Activated T-helper 1 cell treated with anti-CD3 and anti-CD28 coated beads, Interleukin-12 subunit alpha, Interleukin-12 subunit beta, Interleukin-2, Interleukin-4 antibody, amounts not matched to agents 30 ng/mL and 10 ng/mL and 1 ng/mL, durations not matched to agents 14 hours and 24 hours and 36 hours (primary cell): ENCODE data around the gene LRRC27. TPM values are rescaled to one million over a fixed set of nuclear protein-coding genes. Genes with fewer than 3 reads are reported as not detected.
A peak's percentile ranks its signal among the peaks of the same experiment; 100 is the strongest.

ENCODE experiments used
- DNase-seq: peaks from one replicate; pipeline ENCODE4 v3.0.0; 2021; ENCODE audit warnings: low spot score
- H3K27ac Mint-ChIP-seq: one replicate; pipeline ENCODE4 v1.8.0; 2021; ENCODE audit warnings: mild to moderate bottlenecking, mixed read lengths
- H3K27me3 Mint-ChIP-seq: one replicate; pipeline ENCODE4 v1.8.0; 2022; ENCODE audit warnings: mild to moderate bottlenecking, moderate library complexity, mixed read lengths; ENCODE audit not compliant: insufficient read depth
- H3K36me3 Mint-ChIP-seq: one replicate; pipeline ENCODE4 v1.8.0; 2021; ENCODE audit warnings: low read depth, mixed read lengths
- H3K4me1 Mint-ChIP-seq: one replicate; pipeline ENCODE4 v1.8.0; 2021; ENCODE audit warnings: low read depth, mixed read lengths
- H3K4me3 Mint-ChIP-seq: one replicate; pipeline ENCODE4 v1.8.0; 2021; ENCODE audit warnings: mild to moderate bottlenecking, moderate library complexity, mixed read lengths
- H3K9me3 Mint-ChIP-seq: one replicate; pipeline ENCODE4 v1.8.0; 2021; ENCODE audit warnings: mixed read lengths
- intact Hi-C: fragments of 100-400 bp; cut with micrococcal nuclease; formaldehyde crosslinking; loops from one replicate; pipeline ENCODE4 v1.15.1; 2024
- total RNA-seq: library from RNA; stranded (reverse); gene quantifications from 2 replicates; pipeline ENCODE4 v1.2.3, GENCODE V29; 2022

LRRC27 gene
- total RNA-seq, 1 donor from 2014 or later = 1.7 TPM

- Mint-ChIP-seq H3K9me3 (peaks cover 9% of the 10 kb centered on the region), H3K4me1 (no peaks in the 10 kb centered on the region), H3K4me3 (no peak overlapping the region), H3K27ac (no peak overlapping the region), H3K36me3 (peaks cover 3% of the 10 kb centered on the region), H3K27me3 (peaks cover 8% of the 10 kb centered on the region)
- no peak for DNase-seq
- intact Hi-C loops = loop anchor here (5.0 kb wide), 1 partner anchor 245 kb away; no protein-coding TSS in a partner anchor
Observed at GRCh38 chr10:132392184-132392800, 60.3 kb downstream of the LRRC27 start.

DNA sequence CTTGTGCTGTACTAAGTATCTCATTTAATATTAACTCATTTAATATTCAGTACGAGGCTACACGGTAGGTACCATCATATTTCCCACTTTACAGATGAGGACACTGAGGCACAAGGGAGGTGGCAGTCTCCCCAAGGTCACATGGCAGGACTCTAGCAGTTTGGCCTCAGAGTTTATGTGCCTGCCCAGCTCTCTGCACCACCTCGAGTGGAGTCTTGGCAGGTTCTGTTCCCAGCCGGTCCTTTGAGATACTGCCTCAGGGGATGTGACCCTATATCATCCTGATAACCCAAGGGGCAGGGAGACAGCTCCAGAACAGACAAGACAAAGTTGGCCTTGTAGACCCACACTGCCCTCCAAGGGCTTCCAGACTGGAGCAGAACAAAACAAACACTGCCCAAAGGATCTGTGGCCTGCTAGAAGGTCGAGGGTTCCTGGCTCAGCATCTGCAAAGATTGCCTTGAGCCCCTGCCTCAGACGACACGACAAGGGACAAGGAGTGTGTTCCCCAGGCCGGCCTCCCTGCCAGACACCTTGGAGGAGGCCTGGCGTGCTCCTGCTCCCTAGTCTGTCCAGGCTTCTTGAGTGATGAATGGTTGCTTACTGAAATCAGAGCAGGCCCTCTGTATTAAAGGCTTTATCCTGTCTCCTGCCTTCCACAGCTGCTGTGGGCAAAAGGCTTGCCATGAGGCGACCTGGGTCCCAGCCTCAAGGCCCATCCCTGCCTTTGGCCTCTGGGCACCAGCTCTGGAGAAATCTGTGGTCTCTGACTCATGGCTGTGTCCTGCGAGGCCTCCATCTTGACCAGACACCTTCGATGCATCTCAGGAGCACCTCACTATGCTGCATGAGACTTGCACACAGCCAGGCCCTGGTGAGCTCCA lies 61.1 kb downstream of the LRRC27 start:
- intact Hi-C loops = loop anchor here (5.0 kb wide), 1 partner anchor 244 kb away; no protein-coding TSS in a partner anchor
- Mint-ChIP-seq H3K9me3 (peaks cover 9% of the 10 kb centered on the region), H3K27ac (no peak overlapping the region), H3K4me3 (no peak overlapping the region), H3K4me1 (peaks cover 6% of the 10 kb centered on the region), H3K36me3 (peaks cover 3% of the 10 kb centered on the region), H3K27me3 (peaks cover 4% of the 10 kb centered on the region)
- DNase-seq = no peak

GRCh38 chr10:132393695-132394181 lies 61.7 kb downstream of the LRRC27 start:
- intact Hi-C loops = loop anchor here (5.0 kb wide), 1 partner anchor 244 kb away; no protein-coding TSS in a partner anchor
- peaks cover 9% of the 10 kb centered on the region for H3K9me3 Mint-ChIP-seq
- H3K27me3 Mint-ChIP-seq = peaks cover 4% of the 10 kb centered on the region
- peaks cover 3% of the 10 kb centered on the region for H3K36me3 Mint-ChIP-seq
- DNase-seq = no peak
- no peak overlapping the region for H3K4me3 Mint-ChIP-seq
- no peak overlapping the region for H3K27ac Mint-ChIP-seq
- H3K4me1 Mint-ChIP-seq = peaks cover 8% of the 10 kb centered on the region

DNA sequence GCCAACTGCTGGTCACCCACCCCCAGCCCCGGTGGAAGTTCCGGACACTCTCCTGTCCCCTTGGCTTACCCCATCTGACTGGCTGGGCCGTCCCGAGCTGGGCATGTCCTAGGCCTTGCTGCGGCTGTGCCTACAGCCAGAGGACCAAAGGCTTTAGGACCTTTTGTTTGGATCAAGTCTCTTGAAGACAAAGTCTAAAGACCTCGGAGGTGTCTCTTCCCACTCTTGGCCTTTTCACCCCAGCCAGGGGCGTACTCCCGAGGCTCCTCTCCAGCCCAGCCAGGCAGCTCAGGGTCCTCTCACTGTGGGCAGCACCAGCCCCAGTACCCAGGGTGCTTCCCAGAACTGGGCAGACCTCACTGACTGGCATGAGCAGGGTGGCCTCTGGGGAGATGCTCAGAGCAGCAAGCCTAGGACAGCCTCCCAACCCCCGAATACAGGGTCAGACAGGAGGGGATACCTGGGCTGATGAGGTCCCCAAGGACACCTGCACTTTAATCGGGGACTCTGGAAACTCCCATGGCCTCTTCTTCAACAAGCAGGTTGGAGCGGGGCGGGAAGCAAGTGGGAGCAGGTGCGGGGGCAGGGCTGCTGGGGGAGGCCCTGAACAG lies 62.3 kb downstream of the LRRC27 start:
- peak overlapping the region; percentile 33 for H3K4me3 Mint-ChIP-seq
- H3K27ac Mint-ChIP-seq = no peak overlapping the region
- peaks cover 9% of the 10 kb centered on the region for H3K9me3 Mint-ChIP-seq
- DNase-seq = no peak
- peaks cover 3% of the 10 kb centered on the region for H3K36me3 Mint-ChIP-seq
- H3K27me3 Mint-ChIP-seq = peaks cover 4% of the 10 kb centered on the region
- intact Hi-C loops = loop anchor here (5.0 kb wide), 1 partner anchor 243 kb away; no protein-coding TSS in a partner anchor
- peaks cover 8% of the 10 kb centered on the region for H3K4me1 Mint-ChIP-seq

DNA sequence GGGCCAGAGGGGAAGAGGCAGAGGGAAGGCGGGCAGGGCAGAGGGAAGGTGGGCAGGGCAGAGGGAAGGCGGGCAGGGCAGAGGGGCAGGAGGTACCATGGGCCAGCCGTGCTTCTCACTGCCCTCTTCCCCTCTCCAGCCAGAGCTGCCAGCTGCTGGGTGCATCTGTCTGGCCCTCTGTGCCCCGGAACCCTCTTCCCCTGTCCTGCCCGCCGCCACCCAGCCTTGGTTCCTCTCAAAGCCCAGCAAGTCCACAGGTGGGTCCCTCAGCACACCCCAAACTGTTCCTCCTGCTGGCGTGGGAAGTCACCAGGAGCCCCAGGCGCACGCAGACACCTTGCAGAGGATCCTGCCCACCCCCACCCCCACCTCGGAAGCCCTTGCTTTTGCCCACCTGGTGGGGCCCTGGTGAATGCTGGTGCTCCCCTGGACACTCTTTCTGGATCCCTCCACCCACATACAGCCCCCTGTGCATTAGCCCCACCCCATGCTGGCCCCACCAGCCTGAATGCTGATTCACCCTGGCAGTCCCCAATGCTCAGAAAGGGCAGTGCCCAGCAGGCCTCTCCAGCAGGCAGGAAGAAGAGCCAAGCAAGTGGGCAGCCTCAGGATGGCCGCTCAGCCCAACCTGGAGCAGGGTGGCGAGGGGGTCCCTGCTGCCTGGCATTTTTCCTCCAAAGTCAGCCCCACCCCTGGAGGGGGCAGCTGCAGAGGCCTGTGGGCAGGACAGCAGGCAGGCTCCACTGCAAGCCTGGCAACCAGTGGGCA lies 63.1 kb downstream of the LRRC27 start:
- no peak for DNase-seq
- Mint-ChIP-seq H3K9me3 (peaks cover 9% of the 10 kb centered on the region), H3K27me3 (peaks cover 4% of the 10 kb centered on the region), H3K4me3 (peak overlapping the region; percentile 33), H3K36me3 (peaks cover 3% of the 10 kb centered on the region), H3K27ac (peak overlapping the region; percentile 7), H3K4me1 (peaks cover 8% of the 10 kb centered on the region)
- intact Hi-C loops = loop anchor here (5.0 kb wide), 1 partner anchor 242 kb away; no protein-coding TSS in a partner anchor

DNA sequence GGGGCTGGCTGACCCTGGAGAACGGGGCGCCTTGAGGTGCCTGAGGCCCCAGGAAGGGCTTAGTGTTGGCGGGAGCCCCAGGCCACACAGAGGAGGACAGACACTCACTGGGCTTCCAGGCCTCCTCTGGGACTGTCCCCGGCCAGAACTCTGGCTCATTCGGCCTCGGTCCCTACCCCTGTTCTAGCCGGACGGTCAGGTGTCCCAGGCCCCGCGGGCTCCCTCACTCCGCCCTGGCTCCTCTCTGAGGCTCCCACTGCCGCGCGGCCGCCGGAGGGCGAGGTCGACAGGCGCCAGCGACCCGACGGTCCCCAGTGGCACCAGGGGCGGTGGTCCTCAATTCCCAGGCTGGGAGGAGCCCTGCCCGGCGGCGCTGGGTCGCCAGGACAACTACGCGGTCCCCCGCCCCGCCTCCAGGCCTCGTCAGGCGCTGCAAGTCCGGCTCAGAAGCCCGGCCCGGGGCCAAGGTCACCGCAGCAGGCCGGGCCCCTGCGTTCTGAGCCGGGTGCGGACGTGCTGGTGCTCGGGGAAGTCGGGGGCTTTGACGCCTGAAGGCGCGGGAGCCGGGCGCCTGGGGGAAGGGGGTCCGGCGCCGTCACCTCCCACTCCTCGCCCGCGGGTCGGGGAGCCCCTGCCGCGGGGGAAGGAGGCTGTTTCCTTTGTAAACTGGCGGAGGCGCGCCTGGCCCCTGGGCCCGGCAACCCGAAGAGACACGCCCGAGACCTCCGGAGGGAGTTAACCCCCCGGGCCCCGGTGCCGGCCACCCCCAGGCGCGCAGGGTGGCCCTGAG lies 63.9 kb downstream of the LRRC27 start:
- H3K4me3 Mint-ChIP-seq = no peak overlapping the region
- H3K9me3 Mint-ChIP-seq = peaks cover 9% of the 10 kb centered on the region
- no peak for DNase-seq
- peaks cover 4% of the 10 kb centered on the region for H3K27me3 Mint-ChIP-seq
- peaks cover 8% of the 10 kb centered on the region for H3K4me1 Mint-ChIP-seq
- H3K27ac Mint-ChIP-seq = no peak overlapping the region
- H3K36me3 Mint-ChIP-seq = peaks cover 3% of the 10 kb centered on the region
- intact Hi-C loops = loop anchor here (2.0 kb wide), 1 partner anchor 65 kb away; no protein-coding TSS in a partner anchor

DNA sequence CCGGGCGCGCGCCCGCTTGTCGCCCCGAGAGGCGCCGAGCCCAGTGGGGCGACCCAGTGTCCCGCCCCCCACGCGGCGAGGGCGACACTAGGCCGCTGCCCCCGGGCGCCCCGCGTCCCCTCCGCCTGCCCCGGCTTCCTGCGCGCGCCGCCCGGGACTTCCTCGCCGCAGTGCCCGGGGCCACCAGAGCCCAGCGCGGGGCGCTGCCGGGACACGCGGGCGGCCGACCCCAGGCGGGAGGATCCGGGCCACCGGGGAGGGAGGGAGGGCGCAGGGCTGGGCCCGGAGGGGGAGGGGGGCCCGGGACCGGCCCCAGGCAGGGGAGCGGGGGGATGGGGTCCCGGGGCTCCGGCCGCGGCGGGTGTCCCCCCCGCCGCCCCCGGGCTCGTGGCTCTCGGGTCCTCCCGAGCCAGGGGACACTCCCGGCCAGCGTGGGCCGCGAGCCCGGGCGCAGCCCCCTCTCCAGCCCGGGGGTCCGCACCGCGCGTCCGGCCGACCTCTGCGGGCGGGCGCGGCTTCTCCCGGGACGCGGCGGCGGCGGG lies 64.6 kb downstream of the LRRC27 start:
- Mint-ChIP-seq H3K9me3 (peaks cover 9% of the 10 kb centered on the region), H3K4me3 (no peak overlapping the region), H3K36me3 (peaks cover 3% of the 10 kb centered on the region), H3K27ac (no peak overlapping the region), H3K4me1 (peaks cover 8% of the 10 kb centered on the region), H3K27me3 (peaks cover 4% of the 10 kb centered on the region)
- peak; percentile 57 for DNase-seq
- intact Hi-C loops = loop anchor here (2.0 kb wide), 1 partner anchor 66 kb away; no protein-coding TSS in a partner anchor

- DNase-seq = peak; percentile 61
- peaks cover 8% of the 10 kb centered on the region for H3K4me1 Mint-ChIP-seq
- peak within 1 kb of the TSS; percentile 86 for H3K4me3 Mint-ChIP-seq
- H3K27ac Mint-ChIP-seq = peak within 1 kb of the TSS; percentile 79
- peaks cover 4% of the 10 kb centered on the region for H3K27me3 Mint-ChIP-seq
- intact Hi-C loops = loop anchor here (2.0 kb wide), 1 partner anchor 66 kb away; no protein-coding TSS in a partner anchor
- peaks cover 2% of the 10 kb centered on the region for H3K36me3 Mint-ChIP-seq
- peaks cover 5% of the 10 kb centered on the region for H3K9me3 Mint-ChIP-seq
Observed at GRCh38 chr10:132397036-132397541, 65.1 kb downstream of the LRRC27 start, which contains the start of gene PWWP2B. TSS of gene PWWP2B (plus strand) at chr10:132397200. CDS start at chr10:132397227, 27 bp downstream.

DNA sequence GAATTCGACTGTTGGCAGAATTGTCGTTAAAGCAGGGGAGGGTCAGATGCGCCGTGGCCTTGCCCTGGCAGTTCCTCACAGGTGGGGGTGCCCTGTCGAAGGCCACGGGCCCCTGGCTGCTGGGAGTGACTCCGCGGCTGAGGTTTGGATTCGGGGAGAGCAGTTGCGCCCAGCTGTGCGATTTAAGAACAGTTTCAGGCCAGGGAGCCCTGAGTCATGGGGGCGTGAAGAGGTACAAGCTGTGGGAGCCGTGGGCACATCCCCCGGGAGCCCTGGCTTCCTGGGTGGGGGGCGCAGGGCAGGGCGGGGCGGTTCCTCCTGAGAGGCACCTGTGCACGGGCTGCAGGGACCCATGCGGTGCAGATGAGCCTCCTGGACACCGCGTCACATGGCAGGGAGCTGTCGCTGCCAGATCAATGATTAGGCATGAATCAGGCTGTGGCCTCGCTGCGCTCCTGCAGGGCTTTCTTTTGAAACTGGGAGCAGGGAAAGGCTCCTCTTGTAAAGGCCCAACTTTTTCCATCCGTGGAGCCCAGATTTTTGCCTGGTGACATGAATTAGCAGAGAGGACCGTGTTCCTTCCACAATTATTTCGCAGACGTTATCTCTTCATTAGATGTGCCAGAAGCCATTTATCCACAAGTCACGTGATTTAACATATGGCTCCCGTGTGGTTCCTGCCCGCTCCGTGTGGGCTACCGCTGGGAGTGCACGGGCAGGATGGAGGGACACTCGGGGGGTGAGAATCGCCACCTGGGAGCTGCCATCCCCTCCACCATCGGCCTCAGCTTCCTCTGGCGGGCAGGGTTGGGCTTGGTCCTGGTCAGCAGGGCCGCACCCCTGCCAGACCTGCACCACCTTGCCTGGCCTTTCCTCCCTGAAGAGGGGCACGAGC lies 65.9 kb downstream of the LRRC27 start:
- Mint-ChIP-seq H3K9me3 (no peaks in the 10 kb centered on the region), H3K27ac (peak overlapping the region; percentile 79), H3K36me3 (no peaks in the 10 kb centered on the region), H3K4me1 (peaks cover 8% of the 10 kb centered on the region), H3K27me3 (peaks cover 4% of the 10 kb centered on the region), H3K4me3 (peak overlapping the region; percentile 86)
- intact Hi-C loops = loop anchor here (1.0 to 2.0 kb wide), 2 partner anchors 48 to 67 kb away; no protein-coding TSS in a partner anchor
- DNase-seq = peak; percentile 18

- intact Hi-C loops = loop anchor here (1.0 kb wide), 1 partner anchor 48 kb away; no protein-coding TSS in a partner anchor
- H3K4me1 Mint-ChIP-seq = peaks cover 8% of the 10 kb centered on the region
- H3K36me3 Mint-ChIP-seq = no peaks in the 10 kb centered on the region
- DNase-seq = no peak
- H3K27ac Mint-ChIP-seq = no peak overlapping the region
- H3K9me3 Mint-ChIP-seq = no peaks in the 10 kb centered on the region
- peaks cover 4% of the 10 kb centered on the region for H3K27me3 Mint-ChIP-seq
- peak overlapping the region; percentile 86 for H3K4me3 Mint-ChIP-seq
Observed at GRCh38 chr10:132398566-132398991, 66.6 kb downstream of the LRRC27 start.
